ENCODE data around the gene WBP1. TPM values are rescaled to one million over a fixed set of nuclear protein-coding genes. Genes with fewer than 3 reads are reported as not detected.

WBP1 gene
- total RNA-seq, 1 experiment from 2014 or later: 40.8 TPM

GRCh38 chr2:74496997-74497776 lies 38.9 kb downstream of the WBP1 start:
- H3K36me3 ChIP-seq: peaks cover 12% of the 10 kb centered on the region
- no peaks in the 10 kb centered on the region for H3K9me3 ChIP-seq (replicated peaks)
- no peak for DNase-seq
- H3K4me3 ChIP-seq: no peak overlapping the region
- H3K27me3 ChIP-seq: no peaks in the 10 kb centered on the region
- no peaks in the 10 kb centered on the region for H3K4me1 ChIP-seq
- no peak overlapping the region for H3K27ac ChIP-seq

- Histone ChIP-seq H3K27ac (no peak overlapping the region), H3K4me3 (no peak overlapping the region), H3K9me3 (replicated peaks) (no peaks in the 10 kb centered on the region), H3K27me3 (no peaks in the 10 kb centered on the region), H3K4me1 (no peaks in the 10 kb centered on the region), H3K36me3 (peaks cover 10% of the 10 kb centered on the region)
- no peak for DNase-seq
These were observed 39.7 kb downstream of the WBP1 start for GRCh38 chr2:74497777-74498499.

- no peaks in the 10 kb centered on the region for H3K27me3 ChIP-seq
- peaks cover 8% of the 10 kb centered on the region for H3K36me3 ChIP-seq
- H3K9me3 ChIP-seq (replicated peaks): no peaks in the 10 kb centered on the region
- DNase-seq: no peak
- H3K4me3 ChIP-seq: no peak overlapping the region
- H3K27ac ChIP-seq: no peak overlapping the region
- no peaks in the 10 kb centered on the region for H3K4me1 ChIP-seq
These were observed 40.4 kb downstream of the WBP1 start for GRCh38 chr2:74498500-74499266.

- DNase-seq: no peak
- Histone ChIP-seq H3K27me3 (no peaks in the 10 kb centered on the region), H3K27ac (no peak within 1 kb of the TSS), H3K36me3 (peaks cover under 1% of the 10 kb centered on the region; the same call in 1 of the 2 replicates), H3K4me1 (no peaks in the 10 kb centered on the region), H3K4me3 (no peak within 1 kb of the TSS), H3K9me3 (replicated peaks) (no peaks in the 10 kb centered on the region)
These were observed 41.2 kb downstream of the WBP1 start, which contains the start of gene LBX2 for GRCh38 chr2:74499267-74499939. Gene LBX2 (minus strand): TSS chr2:74499603. CDS start chr2:74499537, 66 bp downstream.

GRCh38 chr2:74499940-74500577 lies 41.8 kb downstream of the WBP1 start:
- H3K4me1 ChIP-seq: no peaks in the 10 kb centered on the region
- H3K9me3 ChIP-seq (replicated peaks): no peaks in the 10 kb centered on the region
- H3K4me3 ChIP-seq: no peak overlapping the region
- no peak for DNase-seq
- no peak overlapping the region for H3K27ac ChIP-seq
- H3K36me3 ChIP-seq: no peaks in the 10 kb centered on the region
- H3K27me3 ChIP-seq: no peaks in the 10 kb centered on the region

- Histone ChIP-seq H3K9me3 (replicated peaks) (no peaks in the 10 kb centered on the region), H3K27me3 (no peaks in the 10 kb centered on the region), H3K4me1 (no peaks in the 10 kb centered on the region), H3K4me3 (no peak overlapping the region), H3K36me3 (no peaks in the 10 kb centered on the region), H3K27ac (no peak overlapping the region)
- no peak for DNase-seq
These were observed 42.3 kb downstream of the WBP1 start for GRCh38 chr2:74500578-74500946.

- H3K4me1 ChIP-seq: no peaks in the 10 kb centered on the region
These were observed 43.3 kb downstream of the WBP1 start for GRCh38 chr2:74501335-74502071.

GRCh38 chr2:74502147-74502719 lies 44.0 kb downstream of the WBP1 start:
- no peak for DNase-seq
- no peaks in the 10 kb centered on the region for H3K27me3 ChIP-seq
- H3K27ac ChIP-seq: peak overlapping the region; percentile 78
- no peaks in the 10 kb centered on the region for H3K4me1 ChIP-seq
- no peaks in the 10 kb centered on the region for H3K36me3 ChIP-seq
- peak overlapping the region; percentile 64 for H3K4me3 ChIP-seq
- no peaks in the 10 kb centered on the region for H3K9me3 ChIP-seq (replicated peaks)

More at GRCh38 chr2:74501335-74502071, 43.3 kb downstream of the WBP1 start:
- Histone ChIP-seq H3K27ac (no peak overlapping the region), H3K36me3 (no peaks in the 10 kb centered on the region), H3K4me3 (no peak overlapping the region), H3K9me3 (replicated peaks) (no peaks in the 10 kb centered on the region), H3K27me3 (no peaks in the 10 kb centered on the region)
- DNase-seq: no peak

GRCh38 chr2:74502720-74503505 lies 44.7 kb downstream of the WBP1 start:
- Histone ChIP-seq H3K36me3 (no peaks in the 10 kb centered on the region), H3K4me1 (no peaks in the 10 kb centered on the region), H3K27me3 (no peaks in the 10 kb centered on the region), H3K27ac (peak overlapping the region; percentile 78), H3K9me3 (replicated peaks) (no peaks in the 10 kb centered on the region), H3K4me3 (peak overlapping the region; percentile 64)
- peak; percentile 84 to 87 for DNase-seq

- H3K4me3 ChIP-seq: peak overlapping the region; percentile 64
- H3K36me3 ChIP-seq: no peaks in the 10 kb centered on the region
- DNase-seq: no peak
- no peaks in the 10 kb centered on the region for H3K27me3 ChIP-seq
- peak overlapping the region; percentile 78 for H3K27ac ChIP-seq
- H3K4me1 ChIP-seq: peaks cover 8% of the 10 kb centered on the region; the same call in 1 of the 2 replicates
- H3K9me3 ChIP-seq (replicated peaks): no peaks in the 10 kb centered on the region
These were observed 45.6 kb downstream of the WBP1 start for GRCh38 chr2:74503506-74504475.

- Histone ChIP-seq H3K4me1 (peaks cover 8% of the 10 kb centered on the region; the same call in 1 of the 2 replicates), H3K4me3 (no peak overlapping the region), H3K36me3 (no peaks in the 10 kb centered on the region), H3K27me3 (no peaks in the 10 kb centered on the region), H3K27ac (no peak overlapping the region), H3K9me3 (replicated peaks) (no peaks in the 10 kb centered on the region)
- no peak for DNase-seq
These were observed 46.4 kb downstream of the WBP1 start for GRCh38 chr2:74504591-74504990.
